SU-DHL-6 (cell line): Measurements from ENCODE around the gene BAIAP2L2.

Experiments
- H2AFZ ChIP-seq: fragments of 200-600 bp; sonication (generic); 2 replicates; pipeline ENCODE4 v1.6.1; 2014; ENCODE audit warnings: low read depth, mild to moderate bottlenecking, moderate library complexity, mixed read lengths, antibody characterized with exemption, low read length; ENCODE audit not compliant: severe bottlenecking
- H3F3A ChIP-seq: fragments of 200-600 bp; shearing (Covaris generic); 2 replicates; pipeline ENCODE4 v1.6.0; 2016; ENCODE audit warnings: antibody characterized with exemption, mild to moderate bottlenecking; ENCODE audit not compliant: insufficient read depth
- H3K27ac ChIP-seq: fragments of 200-600 bp; sonication (generic); 2 replicates; pipeline ENCODE4 v1.5.1; 2016; ENCODE audit warnings: low read depth, mild to moderate bottlenecking, low read length, moderate library complexity, mixed read lengths
- H3K27me3 ChIP-seq: fragments of 200-600 bp; sonication (generic), shearing (Covaris generic); 2 replicates; pipeline ENCODE4 v1.6.0; 2014; ENCODE audit warnings: mild to moderate bottlenecking, low read length
- H3K36me3 ChIP-seq: fragments of 200-600 bp; sonication (generic); 2 replicates; pipeline ENCODE4 v1.6.1; 2014; ENCODE audit warnings: mild to moderate bottlenecking, low read length, mixed read lengths
- H3K4me2 ChIP-seq: fragments of 300-600, 200-600 bp; shearing (Covaris generic), sonication (generic); 2 replicates; pipeline ENCODE4 v1.6.0; 2014; ENCODE audit warnings: low read length, low read depth, mild to moderate bottlenecking; ENCODE audit not compliant: poor library complexity, severe bottlenecking
- H3K4me3 ChIP-seq: fragments of 200-600 bp; sonication (generic); 2 replicates; pipeline ENCODE4 v1.5.1; 2014; ENCODE audit warnings: antibody characterized with exemption, low read length, mild to moderate bottlenecking, mixed read lengths; ENCODE audit not compliant: insufficient read depth, poor library complexity, severe bottlenecking
- H3K79me2 ChIP-seq: fragments of 200-600 bp; sonication (generic); 2 replicates; pipeline ENCODE4 v1.6.1; 2014; ENCODE audit warnings: mild to moderate bottlenecking, low read length, moderate library complexity; ENCODE audit not compliant: insufficient read depth
- H3K9ac ChIP-seq: fragments of 200-600 bp; sonication (generic); 2 replicates; pipeline ENCODE4 v1.7.0; 2014; ENCODE audit warnings: mild to moderate bottlenecking, low read length
- H3K9me2 ChIP-seq: fragments of 200-600 bp; sonication (generic); replicated peaks from 2 replicates; pipeline ENCODE4 v1.6.1; 2014; ENCODE audit warnings: low read length; ENCODE audit not compliant: insufficient read depth
- H3K9me3 ChIP-seq: fragments of 200-600 bp; sonication (generic); 2 replicates; pipeline ENCODE4 v1.6.1; 2014; ENCODE audit warnings: low read length, mixed read lengths; ENCODE audit not compliant: insufficient read depth
- H4K20me1 ChIP-seq: fragments of 200-600 bp; sonication (generic); 2 replicates; pipeline ENCODE4 v1.6.1; 2014; ENCODE audit warnings: low read depth, mild to moderate bottlenecking, antibody characterized with exemption, low read length, moderate library complexity, mixed read lengths
- CTCF ChIP-seq: fragments of 200-600 bp; sonication (generic); IDR thresholded peaks from one replicate; pipeline ENCODE4 v1.5.1; 2017; ENCODE audit warnings: antibody characterized with exemption, mild to moderate bottlenecking, low read length, moderate library complexity; ENCODE audit not compliant: insufficient read depth, poor library complexity, severe bottlenecking
- EZH2phosphoT487 ChIP-seq: fragments of 200-600 bp; sonication (generic), shearing (Covaris generic); conservative IDR thresholded peaks from 2 replicates; pipeline ENCODE4 v1.6.1; 2018; ENCODE audit warnings: mild to moderate bottlenecking, antibody characterized with exemption, low read length, moderate library complexity, mixed read lengths

BAIAP2L2 gene

GRCh38 chr22:38111925-38112355, 1.5 kb upstream of the BAIAP2L2 start:
- no peaks in the 10 kb centered on the region for H3K36me3 ChIP-seq
- no peak overlapping the region for H3K4me2 ChIP-seq
- H3K27me3 ChIP-seq = no peaks in the 10 kb centered on the region
- no peak overlapping the region for H3K9ac ChIP-seq
- no peak overlapping the region for H2AFZ ChIP-seq
- no peaks in the 10 kb centered on the region for H3K79me2 ChIP-seq
- TF ChIP-seq EZH2phosphoT487 (no peak), CTCF (no peak)
- no peaks in the 10 kb centered on the region for H3K9me3 ChIP-seq
- H3K27ac ChIP-seq = no peak overlapping the region
- no peaks in the 10 kb centered on the region for H3F3A ChIP-seq
- H4K20me1 ChIP-seq = no peaks in the 10 kb centered on the region
- H3K9me2 ChIP-seq = no peaks in the 10 kb centered on the region
- H3K4me3 ChIP-seq = no peak overlapping the region

- Histone ChIP-seq H3K4me2 (no peak overlapping the region), H2AFZ (no peak overlapping the region), H3K27ac (no peak overlapping the region), H3K27me3 (no peaks in the 10 kb centered on the region), H3F3A (no peaks in the 10 kb centered on the region), H3K9me2 (no peaks in the 10 kb centered on the region), H3K9me3 (no peaks in the 10 kb centered on the region), H3K36me3 (no peaks in the 10 kb centered on the region), H3K9ac (no peak overlapping the region), H4K20me1 (no peaks in the 10 kb centered on the region), H3K79me2 (no peaks in the 10 kb centered on the region), H3K4me3 (no peak overlapping the region)
- TF ChIP-seq EZH2phosphoT487 = no peak
- TF ChIP-seq CTCF = no peak
These were observed 674 bp upstream of the BAIAP2L2 start for GRCh38 chr22:38110863-38111852.

- Histone ChIP-seq H3K9me2 (no peaks in the 10 kb centered on the region), H3K4me2 (no peak overlapping the region), H3K36me3 (no peaks in the 10 kb centered on the region), H3K4me3 (no peak overlapping the region), H3K27me3 (no peaks in the 10 kb centered on the region), H4K20me1 (no peaks in the 10 kb centered on the region), H2AFZ (no peak overlapping the region), H3K27ac (no peak overlapping the region), H3K9ac (no peak overlapping the region), H3F3A (no peaks in the 10 kb centered on the region), H3K79me2 (no peaks in the 10 kb centered on the region), H3K9me3 (no peaks in the 10 kb centered on the region)
- TF ChIP-seq EZH2phosphoT487 (no peak), CTCF (no peak)
These were observed 998 bp downstream of the BAIAP2L2 start for GRCh38 chr22:38109371-38110001.
